Stimulated activated CD4-positive, alpha-beta T cell treated with anti-CD3 and anti-CD28 coated beads, Interleukin-2, amount 100 ng/mL, for 48 hours (primary cell): ENCODE measurements around the gene AUNIP.

Experiments
- DNase-seq, 2 donors: peaks; one replicate each; pipeline ENCODE4 v3.0.0-alpha.2; 2020

AUNIP gene, protein sequence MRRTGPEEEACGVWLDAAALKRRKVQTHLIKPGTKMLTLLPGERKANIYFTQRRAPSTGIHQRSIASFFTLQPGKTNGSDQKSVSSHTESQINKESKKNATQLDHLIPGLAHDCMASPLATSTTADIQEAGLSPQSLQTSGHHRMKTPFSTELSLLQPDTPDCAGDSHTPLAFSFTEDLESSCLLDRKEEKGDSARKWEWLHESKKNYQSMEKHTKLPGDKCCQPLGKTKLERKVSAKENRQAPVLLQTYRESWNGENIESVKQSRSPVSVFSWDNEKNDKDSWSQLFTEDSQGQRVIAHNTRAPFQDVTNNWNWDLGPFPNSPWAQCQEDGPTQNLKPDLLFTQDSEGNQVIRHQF

DNA sequence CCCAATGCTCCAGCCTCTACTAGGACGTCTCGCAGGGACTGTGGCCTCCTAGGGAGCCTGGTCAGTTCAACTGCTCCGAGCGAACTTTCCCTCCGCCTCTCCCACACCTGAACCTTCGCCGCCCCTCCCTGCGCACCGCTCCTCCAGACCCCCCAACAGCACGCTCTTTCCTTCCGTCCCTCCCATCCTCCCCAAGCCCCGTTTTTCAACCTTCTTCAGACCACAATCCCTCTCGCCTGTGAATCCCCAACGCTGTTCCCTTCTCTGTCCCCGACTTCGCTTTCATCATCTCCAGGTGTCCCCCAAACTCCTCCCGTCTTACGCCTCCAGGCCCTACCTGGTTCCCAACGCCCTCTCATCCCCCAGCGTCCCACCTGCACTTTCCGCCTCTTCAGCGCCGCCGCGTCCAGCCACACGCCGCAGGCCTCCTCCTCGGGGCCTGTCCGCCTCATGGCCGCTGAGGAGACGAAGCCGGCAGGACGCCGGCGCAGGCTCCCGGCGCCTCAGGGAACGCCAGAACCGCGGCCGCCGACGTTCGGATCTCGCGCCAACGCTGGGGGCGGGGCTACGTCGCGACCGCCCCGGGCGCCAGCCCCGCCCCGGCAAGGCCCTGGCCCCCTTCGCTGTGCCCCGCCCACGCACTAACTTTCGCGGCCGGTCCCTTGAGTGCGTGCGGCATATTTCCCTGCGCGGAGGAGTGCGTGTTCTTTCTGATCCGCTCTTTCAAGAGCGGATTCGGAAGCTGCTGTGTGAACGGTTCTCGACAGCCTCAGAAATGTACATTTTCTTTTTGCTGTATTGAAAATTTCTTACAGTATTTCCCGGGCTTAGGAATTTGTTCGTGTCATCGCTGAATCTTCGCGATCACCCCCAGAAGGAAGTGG, at the start of gene AUNIP:
Gene AUNIP (minus strand): TSS at position 552 of the 884 bp plus-strand sequence. CDS start 100 bp downstream, at position 452.
- DNase-seq, result peak; percentile 91 to 97

DNA sequence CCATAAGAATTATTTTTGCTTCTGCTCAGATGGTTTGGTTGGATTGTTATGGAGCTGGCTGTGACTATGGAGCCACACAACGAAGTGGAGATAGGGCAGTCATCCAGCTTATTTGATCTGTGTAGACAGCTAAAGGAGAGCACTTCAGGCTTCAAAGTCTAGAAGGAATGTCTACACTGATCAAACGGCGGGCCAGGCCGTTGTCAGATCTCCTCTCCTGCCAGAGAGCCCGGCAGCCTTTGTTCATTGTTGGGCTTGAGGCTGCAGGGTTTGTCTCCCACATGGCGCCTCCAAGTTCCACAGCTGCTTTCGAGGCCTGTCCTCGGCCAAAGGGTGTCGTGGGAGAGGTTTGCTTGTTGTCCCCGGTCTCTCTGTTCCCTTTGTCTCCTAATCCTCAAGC, 49.8 kb upstream of the AUNIP start:
- no peak for DNase-seq

DNA sequence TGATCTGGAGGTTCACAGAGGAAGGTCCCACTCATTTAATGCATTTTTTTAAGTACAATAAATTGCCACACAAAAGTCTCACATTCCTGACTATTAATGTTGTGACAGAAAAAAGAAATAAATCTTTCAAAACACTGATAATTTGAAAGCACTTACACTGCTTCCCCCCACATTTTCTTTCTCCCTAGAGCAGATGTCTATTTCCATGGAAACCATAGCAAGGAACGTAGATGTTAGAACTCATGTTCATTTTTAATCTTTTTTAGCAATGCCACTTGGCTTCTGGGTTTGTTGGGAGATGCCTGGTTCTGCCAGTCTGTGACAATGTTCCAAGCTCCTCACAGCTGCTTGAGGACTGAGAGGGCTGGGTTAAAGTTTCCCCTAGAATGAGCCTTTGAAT, 48.9 kb upstream of the AUNIP start:
- no peak for DNase-seq

DNA sequence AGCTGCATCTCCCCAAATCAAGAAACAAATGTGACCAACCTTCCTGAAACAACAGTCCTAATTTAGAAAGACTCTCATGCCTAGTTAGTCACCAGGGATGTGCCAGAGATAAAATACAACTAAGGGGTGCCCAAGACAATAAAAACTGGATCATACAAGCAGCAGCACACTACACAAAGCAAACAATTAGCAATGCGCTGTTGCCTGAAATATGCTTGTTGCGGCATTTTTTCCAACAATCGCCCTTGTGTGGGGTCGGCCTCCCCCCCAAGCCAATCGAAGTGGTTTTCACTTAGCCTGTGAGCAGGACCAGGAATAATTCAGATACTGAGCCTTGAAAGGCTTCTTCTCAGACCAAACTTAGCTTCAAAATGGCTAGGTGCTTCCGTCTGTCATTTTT, 48.3 kb upstream of the AUNIP start:
- no peak for DNase-seq

DNA sequence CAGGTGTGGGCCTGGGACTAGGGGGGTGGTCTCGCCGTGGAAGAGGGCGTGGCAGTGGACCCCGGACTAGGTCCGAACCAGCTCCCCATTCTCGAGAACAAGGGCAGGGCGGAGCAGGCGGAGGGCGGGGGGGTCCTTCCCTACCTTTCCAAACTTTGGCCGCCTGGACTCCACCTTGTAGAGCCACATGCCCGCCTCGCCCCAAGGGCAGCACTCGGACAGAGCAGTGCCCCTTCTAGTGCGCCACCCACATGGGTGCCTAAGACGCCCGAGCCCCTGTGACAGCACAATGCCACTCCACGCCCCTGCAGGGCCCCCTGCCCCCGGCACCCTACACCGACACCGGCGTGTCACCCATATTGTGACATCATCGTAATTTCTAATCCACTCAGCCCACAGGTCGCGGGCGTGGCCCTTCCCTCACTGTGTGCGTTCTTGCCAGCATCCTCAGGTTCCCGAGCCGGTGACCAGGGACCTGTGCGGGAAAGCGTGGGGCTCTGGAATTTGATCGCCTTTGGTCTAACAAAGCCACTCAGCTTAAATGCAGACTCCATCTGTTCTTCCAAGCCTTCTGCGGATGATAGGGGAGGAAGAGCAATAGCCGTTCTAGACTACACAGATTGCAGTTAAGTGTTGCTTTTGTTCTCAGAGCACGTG, 47.5 kb upstream of the AUNIP start:
- peak in 1 of 2 donors; percentile 12 for DNase-seq

DNA sequence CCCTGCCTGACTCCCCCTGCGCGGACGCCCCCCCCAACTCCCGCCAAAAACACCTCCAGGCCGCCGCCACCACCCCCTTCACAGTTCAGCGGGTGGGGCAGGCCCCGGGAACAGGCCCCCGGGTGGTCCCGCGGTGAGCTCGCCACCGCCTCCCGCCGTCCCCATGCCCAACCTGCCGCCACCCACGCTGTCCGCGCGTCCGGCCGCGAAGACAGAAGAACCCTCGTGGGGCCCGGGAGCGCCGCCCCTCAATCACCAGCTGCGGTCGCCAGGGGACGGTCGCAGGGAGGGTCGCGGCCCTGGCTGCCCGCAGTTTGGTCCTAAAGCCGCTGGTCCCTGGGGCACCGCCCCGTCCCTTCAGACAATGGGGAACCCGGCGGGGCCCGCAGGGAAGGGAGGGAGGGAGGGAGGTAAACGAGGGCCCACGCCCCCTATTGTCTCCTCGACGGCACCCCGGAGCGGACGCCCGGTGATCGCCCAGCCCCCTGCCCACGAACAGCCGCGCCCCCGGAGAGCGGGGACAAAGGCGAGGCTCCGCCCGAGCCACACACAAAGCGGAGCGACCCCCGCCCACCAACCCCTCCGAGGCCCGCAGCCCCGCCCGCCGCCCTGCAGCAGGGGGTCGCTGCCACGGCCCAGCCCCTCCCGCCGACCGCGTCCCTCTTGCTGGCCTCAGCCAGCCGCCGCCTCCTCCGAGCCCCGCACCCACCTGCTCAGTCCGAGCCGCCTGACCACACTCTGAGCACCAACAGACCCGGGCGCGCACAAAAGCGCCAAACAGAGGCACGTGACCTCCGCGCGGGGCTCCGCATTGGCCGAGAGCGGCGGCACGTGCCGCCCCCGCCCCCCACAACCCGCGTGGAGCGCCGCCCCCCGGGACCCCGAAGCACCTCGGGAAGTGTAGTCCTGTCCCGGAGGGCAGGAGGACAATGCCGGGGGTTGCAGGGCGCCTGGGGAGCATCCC, 46.7 kb upstream of the AUNIP start, which contains the start of gene STMN1:
Gene STMN1 (minus strand): TSS at position 740 of the 964 bp plus-strand sequence. CDS start 1,743 bp downstream, outside the sequence.
- DNase-seq, result peak; percentile 88

DNA sequence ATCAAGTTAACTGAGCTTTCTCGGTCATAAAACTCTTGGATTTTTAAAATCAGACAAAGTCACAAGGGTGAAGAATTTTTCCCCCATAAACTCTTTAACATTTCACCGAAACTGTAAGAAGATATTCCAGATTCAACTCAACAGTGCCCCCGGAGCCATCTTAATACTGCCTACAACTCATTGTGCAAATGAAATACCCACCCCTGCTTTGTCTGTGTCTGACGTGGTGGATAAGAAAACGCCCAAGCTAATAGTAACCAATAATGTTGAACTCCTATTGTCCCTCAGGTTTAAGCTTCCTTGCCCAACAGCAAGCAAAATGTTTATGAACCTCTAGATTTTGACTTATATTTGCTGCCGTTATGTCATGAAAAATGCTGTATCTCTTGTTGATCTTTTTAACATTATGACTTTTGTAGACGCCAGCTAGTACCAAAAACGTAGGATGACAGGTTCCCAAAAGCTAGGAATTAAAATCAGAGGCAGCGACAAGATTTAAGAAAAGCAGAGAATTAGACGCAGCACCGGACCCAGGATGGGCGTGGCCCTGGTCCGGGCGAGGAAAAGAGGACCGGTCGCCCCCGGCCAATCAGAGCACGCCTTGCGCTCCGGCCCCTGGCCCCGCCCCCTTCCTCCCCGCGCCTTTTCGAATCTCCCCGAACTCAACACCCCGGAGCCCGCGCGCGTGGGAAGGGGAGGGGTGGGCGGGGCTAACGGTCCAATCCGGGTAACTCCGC, 45.9 kb upstream of the AUNIP start:
- DNase-seq, result peak; percentile 96

DNA sequence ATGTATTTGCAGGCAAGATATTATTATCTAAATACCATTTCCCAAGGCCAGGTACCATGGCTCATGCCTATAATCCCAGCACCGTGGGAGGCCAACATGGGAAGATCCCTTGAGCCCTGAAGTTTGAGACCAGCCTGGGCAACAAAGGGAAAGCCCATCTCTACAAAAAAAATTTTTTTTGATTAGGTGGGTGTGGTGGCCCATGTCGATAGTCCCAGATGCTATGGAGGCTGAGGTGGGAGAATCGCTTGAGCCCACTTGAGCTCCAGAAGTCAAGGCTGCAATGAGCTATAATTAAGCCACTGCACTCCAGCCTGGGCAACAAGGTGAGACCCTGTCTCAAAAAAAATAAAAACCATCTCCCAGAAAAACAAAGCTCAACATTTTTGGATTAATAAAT, 44.7 kb upstream of the AUNIP start:
- no peak for DNase-seq

DNA sequence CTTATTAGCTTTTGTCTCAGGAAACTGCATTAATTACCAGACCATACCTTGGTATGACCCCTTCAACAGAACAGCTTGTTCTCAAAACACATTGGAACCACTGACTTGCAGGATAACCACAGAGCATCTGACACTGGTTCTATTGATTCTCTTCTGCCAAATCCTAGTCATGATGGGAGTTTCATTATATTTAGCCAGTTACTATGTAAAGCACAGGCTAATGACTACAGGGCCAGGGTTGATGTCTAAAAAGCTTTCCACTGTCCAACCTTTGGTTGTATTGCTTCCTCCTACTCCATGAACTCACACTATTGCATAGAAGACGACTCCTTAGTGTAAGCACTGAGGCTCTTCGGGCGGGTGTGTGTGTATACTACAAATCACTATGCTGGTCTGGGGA, 43.2 kb upstream of the AUNIP start:
- DNase-seq, result no peak

DNA sequence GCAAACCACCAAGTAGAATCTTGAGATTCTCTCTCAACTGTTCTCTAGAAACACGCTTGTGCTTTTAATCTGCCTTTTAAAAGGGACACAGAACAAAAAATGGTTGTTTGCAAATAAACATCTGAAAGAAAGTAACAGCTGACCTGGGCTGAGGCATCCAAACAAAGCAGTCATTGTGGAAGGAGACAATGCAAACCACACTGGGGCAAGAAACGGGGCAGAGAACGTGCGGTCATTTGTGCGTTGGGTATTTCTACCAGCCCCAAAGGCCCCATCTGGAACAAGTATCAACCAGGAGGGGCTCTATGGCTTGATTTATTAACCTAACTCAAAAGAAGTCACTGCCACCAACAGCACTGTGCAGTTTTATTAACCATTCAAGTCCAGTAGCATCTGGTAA, 41.0 kb upstream of the AUNIP start:
- no peak for DNase-seq

DNA sequence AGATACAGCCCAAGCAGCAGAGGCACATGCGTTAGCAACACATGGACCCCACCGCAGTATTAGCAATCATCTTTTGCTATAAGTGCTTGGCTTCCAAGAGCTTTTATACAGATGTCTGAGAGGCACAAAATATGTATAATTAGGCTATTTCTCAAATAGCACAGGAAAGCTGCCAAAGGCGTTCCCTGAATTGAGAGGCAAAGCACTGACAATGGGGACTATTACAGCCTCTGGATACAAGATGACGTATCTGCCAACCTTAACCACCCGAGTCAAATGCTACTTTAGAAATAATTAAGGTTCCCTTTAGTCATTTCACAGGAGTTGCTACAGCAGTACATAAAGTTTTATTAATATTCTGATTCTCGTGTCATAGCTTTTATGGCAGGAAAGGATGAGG, 40.5 kb upstream of the AUNIP start:
- DNase-seq, result no peak

DNA sequence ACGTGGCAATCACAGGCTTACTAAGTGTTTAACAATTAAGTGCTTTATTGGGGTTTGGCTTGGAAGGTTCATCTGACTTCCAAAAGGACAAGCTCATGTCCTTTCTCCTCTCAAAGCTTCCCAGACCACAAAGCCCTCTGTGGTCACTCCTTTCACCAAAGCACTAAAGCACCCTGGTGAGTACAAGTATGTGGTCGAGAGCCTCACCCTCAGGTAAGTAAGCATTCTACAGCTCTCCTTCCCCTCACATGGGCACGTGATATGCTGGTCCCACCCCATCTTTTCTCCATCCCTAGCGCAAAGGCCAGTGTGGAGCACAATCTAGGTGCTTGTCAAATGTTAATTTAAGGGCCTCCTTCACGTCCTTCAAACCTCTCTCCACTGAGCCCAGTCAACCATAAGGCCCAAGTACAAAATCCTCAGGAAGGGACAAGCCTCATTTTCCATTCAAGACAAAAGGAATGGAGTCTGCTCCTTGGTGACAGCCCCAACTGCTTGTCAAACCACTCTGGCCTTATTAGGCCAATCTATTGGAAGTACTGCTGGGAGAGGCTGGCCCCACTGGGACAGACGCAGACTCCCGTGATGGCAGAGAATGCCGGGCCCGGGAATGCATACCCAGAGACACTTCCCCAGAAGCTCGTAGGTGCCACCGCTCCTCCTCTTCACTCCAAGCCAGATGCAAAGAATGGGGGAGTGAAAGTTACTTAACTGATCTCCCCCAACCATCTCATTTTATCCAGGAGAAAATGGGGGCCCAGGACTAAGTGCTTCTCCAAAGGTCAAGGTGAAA, 39.2 kb upstream of the AUNIP start:
- DNase-seq, result no peak

DNA sequence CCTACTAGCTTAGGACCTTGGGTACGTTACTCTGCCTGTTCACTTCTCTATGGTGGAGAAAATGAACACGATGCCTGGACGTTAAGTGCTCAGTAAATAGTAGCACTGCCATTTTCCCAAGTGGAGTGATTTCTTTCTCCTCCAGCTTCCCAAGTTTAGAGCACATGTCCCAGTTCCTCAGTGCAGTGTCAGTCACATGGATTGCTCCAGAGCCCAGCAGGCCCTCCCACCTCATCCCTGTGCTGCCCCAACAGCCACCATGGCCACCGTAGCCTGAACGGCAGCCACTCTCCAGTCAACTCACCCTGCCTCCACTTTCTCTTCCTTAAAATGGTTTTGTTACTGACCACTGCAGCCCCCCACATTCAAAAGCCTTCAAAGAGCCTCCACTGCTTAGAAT, 38.5 kb upstream of the AUNIP start:
- no peak for DNase-seq

DNA sequence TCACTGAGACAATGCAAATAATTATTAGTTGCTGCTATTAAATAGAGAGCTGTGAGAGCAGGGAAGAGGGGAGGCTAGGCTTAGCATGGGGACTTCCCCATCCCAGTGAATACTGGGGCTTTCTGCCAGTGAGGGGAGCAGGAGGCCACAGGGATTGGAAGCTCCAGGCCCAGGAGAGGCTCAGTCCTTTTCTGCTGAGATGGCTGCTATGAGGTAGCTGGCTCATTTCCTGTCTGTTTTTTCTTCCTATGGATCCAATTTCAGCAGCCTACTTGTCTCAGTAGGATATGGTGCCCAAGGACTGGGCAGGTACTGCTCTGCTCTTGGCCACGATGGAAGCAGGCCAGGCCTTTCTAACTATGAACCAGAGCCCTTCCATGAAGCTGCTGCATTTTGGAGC, 37.0 kb upstream of the AUNIP start:
- no peak for DNase-seq

DNA sequence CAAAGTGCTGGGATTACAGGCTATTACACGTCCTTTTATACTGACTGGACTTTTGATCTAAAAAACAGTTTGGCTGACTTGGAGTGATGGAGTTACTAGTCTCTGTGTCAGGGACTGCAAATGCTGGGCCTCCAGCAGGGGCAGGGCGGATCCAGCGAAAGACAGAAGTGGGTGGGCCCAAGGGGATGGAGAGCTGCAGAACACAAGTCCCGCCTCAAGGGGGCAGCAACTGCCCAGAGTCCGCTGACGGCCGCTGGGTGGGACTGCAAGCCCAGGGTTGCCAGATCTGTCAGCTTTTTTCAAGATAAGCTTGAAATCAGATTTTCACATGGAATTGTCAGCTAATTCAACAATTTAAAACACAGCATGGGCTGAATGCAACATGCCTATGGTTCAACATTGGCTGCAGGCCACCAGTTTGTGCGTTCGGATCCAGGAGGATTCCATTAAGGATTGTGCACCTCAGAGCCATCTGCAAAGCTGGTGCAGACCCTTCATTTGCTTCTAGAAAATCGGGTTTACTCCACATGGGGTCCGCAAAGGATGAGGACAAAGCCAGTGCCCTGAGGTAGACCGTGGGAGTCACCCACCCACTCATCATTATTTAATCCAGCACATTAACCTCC, 36.2 kb upstream of the AUNIP start:
- DNase-seq, result peak; percentile 86 to 87

DNA sequence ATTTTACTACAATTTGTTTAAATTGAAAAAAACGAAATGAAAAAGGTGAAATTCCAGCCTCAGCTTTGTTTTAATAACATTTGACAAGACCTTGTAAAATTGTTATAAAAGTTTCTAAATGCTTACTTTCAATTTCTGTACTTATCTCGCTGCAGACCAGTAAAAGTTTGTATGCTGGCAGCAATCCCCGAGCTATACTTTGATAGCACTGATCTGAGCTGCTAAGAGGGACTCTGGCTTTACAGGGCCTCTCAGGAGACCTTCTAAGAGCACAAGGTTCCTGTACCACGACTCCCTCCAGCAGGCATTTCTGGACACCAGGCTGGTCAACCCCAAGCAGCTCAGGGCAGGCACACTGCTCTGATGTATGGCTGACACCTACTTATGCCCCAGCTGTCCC, 33.9 kb upstream of the AUNIP start:
- DNase-seq, result no peak

DNA sequence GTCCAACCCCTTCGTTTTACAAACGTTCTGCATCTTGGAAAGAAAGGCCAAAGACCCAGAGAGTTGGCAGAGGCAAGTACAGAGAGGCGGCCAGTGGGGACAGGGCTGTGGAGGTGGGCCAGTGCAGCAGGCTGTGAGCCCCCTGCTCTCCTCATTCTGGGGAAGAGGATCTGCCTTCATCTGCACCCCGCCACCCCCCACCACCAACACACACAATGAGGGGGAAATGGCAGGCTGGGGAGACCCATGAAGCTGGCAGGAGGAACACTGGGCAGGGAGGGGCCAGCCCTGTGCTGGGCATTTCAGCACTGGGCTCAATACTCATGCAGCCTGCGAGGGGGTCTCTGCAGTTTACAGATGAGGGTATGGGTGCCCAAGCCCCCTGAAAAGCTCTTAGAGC, 32.3 kb upstream of the AUNIP start:
- DNase-seq, result no peak

DNA sequence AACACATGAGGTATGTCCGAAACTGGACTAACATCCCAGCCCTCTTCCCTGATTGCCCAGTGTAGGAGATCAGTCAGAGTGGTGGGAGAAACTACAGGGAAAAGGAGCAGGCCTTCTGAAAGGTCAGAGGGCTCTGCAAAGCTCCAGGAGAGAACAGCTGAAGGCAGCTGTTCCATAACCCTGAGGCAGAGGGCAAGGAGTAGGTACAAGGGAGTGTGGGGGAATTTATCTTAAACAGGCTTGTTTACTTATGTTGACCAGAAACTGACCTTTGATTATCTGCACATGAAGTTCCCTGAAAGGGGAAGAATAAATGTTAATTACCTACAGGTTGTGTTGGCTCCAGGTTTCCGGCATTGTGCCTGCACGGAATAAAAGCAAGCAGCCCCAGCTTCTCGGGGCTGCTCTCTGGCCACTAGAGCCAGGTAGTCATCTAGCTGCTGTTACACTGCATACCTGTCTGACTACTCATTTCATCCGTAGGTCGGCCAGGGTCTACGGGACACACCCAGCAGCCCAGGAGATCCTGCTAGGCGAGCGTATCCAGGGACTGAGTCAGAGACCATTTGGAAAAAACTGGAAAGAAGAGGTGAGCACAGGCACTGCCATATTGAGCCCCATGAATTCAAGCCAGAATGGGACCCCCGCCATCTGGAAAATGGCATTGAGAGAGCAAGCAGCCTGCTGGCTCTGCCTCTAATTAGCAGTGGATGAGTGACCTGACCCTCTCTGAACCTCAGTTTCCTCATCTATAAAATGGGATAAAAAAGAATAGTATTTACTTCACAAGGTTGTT, 31.2 kb upstream of the AUNIP start:
- no peak for DNase-seq

DNA sequence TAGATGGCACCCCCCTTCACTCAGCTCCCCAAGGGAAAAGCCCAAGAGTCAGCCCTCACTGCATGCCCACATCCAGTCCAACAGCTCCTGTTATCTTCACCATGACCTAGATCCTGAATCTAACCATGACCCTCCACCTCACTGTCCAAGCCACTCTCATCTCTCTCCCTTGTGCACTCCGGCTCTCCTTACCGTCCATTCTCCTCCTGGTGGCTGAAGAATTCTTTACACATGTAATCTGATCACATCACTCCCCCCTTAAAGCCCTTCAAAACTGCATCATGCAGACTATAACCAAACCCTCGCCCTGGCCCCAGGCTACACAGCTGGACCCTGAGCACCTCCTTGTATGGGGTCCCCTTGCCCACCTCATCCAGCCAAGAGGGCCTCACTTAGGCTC, 30.2 kb upstream of the AUNIP start:
- no peak for DNase-seq
